Measurements from ENCODE around the gene NUP93. TPM values are rescaled to one million over a fixed set of nuclear protein-coding genes. Genes with fewer than 3 reads are reported as not detected.

Gene NUP93
- total RNA-seq, 4 donors from 2014 or later, result 21.6 to 55.5 (median 37.7) TPM

- no peak for DNase-seq (ENCODE audit: low spot score)
- TF ChIP-seq, protein P1, sequence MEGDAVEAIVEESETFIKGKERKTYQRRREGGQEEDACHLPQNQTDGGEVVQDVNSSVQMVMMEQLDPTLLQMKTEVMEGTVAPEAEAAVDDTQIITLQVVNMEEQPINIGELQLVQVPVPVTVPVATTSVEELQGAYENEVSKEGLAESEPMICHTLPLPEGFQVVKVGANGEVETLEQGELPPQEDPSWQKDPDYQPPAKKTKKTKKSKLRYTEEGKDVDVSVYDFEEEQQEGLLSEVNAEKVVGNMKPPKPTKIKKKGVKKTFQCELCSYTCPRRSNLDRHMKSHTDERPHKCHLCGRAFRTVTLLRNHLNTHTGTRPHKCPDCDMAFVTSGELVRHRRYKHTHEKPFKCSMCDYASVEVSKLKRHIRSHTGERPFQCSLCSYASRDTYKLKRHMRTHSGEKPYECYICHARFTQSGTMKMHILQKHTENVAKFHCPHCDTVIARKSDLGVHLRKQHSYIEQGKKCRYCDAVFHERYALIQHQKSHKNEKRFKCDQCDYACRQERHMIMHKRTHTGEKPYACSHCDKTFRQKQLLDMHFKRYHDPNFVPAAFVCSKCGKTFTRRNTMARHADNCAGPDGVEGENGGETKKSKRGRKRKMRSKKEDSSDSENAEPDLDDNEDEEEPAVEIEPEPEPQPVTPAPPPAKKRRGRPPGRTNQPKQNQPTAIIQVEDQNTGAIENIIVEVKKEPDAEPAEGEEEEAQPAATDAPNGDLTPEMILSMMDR (IDR thresholded peaks at IDR 0.05), result no peak
- no peak for ATAC-seq (ENCODE audit: low FRiP score)
These were observed 94.4 kb downstream of the NUP93 start for GRCh38 chr16:56824331-56824730.

- no peak for DNase-seq (ENCODE audit: low spot score)
- TF ChIP-seq, protein P1 (IDR thresholded peaks at IDR 0.05), result no peak
These were observed 94.9 kb downstream of the NUP93 start for GRCh38 chr16:56824804-56825203.

GRCh38 chr16:56825826-56826225 is 95.9 kb downstream of the NUP93 start:
- TF ChIP-seq, protein P1 (IDR thresholded peaks at IDR 0.05), result no peak
- no peak for ATAC-seq (ENCODE audit: low FRiP score)
- DNase-seq (ENCODE audit: low spot score), result no peak

More at GRCh38 chr16:56824804-56825203, 94.9 kb downstream of the NUP93 start:
- no peak for ATAC-seq (ENCODE audit: low FRiP score)

- TF ChIP-seq, protein P1 (IDR thresholded peaks at IDR 0.05), result no peak
- no peak for DNase-seq (ENCODE audit: low spot score)
- ATAC-seq (ENCODE audit: low FRiP score), result no peak
These were observed 98.7 kb downstream of the NUP93 start for GRCh38 chr16:56828647-56829046.

DNA sequence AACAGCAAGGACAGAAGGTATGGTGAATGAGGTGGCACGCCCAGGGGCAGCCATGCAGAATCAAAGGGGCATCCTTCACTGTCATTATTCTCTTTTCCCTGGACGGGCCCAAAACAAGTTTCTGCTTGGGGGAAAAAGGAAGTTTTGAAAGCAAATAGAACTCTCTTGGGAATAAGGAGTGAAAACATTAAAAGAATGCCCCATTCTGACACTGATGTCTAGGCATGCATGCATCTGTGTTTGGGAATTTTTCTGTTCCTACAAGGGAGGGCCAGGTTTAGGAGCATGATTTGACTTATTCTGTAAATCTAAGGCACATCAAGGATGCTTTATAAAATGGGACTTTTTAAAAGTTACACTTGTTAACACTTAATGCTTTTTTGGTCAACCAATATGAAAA is 100.7 kb downstream of the NUP93 start:
- TF ChIP-seq, protein P1 (IDR thresholded peaks at IDR 0.05), result no peak
- ATAC-seq (ENCODE audit: low FRiP score) (no peak), DNase-seq (ENCODE audit: low spot score) (no peak)

GRCh38 chr16:56832768-56833167 is 102.8 kb downstream of the NUP93 start:
- TF ChIP-seq, protein P1 (IDR thresholded peaks at IDR 0.05), result no peak
- ATAC-seq (ENCODE audit: low FRiP score) (no peak), DNase-seq (ENCODE audit: low spot score) (no peak)

- TF ChIP-seq, protein P1 (IDR thresholded peaks at IDR 0.05), result no peak
These were observed 103.5 kb downstream of the NUP93 start for GRCh38 chr16:56833243-56833970.

More at GRCh38 chr16:56833243-56833970, 103.5 kb downstream of the NUP93 start:
- no peak for ATAC-seq (ENCODE audit: low FRiP score)
- DNase-seq (ENCODE audit: low spot score), result no peak
